ENCODE measurements around the gene ANKAR.
"Not testable (repeated sequence)": the region's sequence is repeated elsewhere in the genome, so short reads cannot be mapped to it uniquely, and the experiment has no call there.

ANKAR gene

DNA sequence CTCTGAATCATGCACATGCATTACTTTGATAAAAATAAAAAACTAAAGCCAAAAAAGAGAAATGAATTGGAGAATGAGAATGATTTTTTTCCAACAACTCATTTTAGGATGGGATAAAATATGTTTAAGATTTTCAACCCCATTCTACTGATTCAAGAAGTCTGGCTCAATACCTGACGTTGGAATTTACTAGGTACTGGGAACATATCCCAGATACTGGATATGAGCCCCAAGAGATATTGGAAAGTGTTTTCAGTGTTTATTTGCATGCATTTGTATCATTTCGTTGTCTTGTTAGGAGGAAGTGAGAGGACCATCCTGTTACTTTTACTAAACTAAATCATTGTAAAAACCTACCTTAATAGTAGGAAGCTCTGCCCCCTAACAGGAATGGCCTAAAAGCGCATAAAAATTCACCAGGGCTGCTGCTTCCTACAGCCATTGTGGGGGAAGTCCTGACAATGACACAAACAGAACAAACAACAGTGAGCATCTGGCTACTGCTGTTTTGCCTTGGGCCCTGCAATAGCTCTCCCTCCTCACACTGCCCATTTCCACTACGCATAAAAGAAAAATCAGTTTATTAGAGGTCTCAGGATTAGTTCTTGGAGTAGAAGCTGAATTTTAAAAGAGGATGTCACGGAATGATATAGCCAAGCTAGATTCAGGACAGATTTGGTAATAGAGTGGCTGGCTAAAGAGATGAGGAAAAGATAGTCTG lies 35.2 kb downstream of the ANKAR start:
- DNase-seq (ENCODE audit: low read depth in 2 of 3, low spot score in 1 of 3) = no peak

DNA sequence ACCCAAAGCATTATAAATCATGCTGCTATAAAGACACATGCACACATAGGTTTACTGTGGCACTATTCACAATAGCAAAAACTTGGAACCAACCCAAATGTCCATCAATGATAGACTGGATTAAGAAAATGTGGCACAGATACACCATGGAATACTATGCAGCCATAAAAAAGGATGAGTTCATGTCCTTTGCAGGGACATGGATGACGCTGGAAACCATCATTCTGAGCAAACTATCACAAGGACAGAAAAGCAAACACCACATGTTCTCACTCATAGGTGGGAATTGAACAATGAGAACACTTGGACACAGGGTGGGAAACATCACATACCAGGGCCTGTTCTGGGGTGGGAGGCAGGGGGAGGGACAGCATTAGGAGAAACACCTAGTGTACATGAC lies 43.1 kb downstream of the ANKAR start:
- not testable (repeated sequence) for DNase-seq (ENCODE audit: low read depth in 2 of 3, low spot score in 1 of 3)

DNA sequence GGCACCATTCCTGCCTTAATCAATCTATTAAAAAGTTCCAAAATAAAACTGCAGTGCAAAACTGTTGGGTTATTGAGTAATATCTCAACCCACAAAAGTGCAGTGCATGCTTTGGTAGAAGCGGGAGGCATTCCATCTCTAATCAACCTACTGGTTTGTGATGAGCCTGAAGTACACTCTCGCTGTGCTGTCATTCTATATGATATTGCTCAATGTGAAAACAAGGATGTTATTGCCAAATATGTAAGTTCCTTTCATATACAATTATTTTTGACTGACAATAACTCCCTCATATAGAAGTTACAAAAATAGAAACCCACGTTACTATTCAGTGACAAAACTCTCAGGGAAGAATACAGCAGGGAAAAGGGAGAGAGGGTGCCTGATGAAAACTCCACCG lies 45.1 kb downstream of the ANKAR start:
- no peak for DNase-seq (ENCODE audit: low read depth in 2 of 3, low spot score in 1 of 3)

DNA sequence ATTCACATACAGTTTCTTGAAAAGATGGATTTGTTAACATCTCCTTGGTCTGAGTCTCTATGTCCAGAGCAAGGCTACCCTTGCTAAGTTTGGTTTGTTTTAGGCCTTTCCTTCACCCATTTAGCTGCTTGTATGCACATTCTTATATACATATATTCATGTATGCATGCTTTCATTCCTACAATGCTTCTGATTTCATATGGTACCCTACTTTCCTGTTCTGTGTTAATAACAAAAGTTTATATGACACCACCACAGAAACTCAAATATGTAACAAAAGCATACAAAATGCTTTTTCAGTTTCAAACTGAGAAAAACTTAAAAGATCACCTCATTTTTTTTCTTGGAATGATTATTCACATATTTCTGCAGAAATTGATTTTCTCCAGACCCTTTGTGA lies 48.7 kb downstream of the ANKAR start:
- no peak for DNase-seq (ENCODE audit: low read depth in 2 of 3, low spot score in 1 of 3)
